ENCODE data around the gene HPCAL4. TPM values are rescaled to one million over a fixed set of nuclear protein-coding genes. Genes with fewer than 3 reads are reported as not detected.

Gene HPCAL4
- 0.17 and 4.4 TPM in 2 replicates for total RNA-seq

GRCh38 chr1:39691383-39692151 is at the start of gene HPCAL4:
Gene HPCAL4, minus strand, starts transcription at chr1:39691433. Its CDS starts 6,830 bp downstream, at chr1:39684603.
- DNase-seq (ENCODE audit: low read depth): peak; percentile 74

DNA sequence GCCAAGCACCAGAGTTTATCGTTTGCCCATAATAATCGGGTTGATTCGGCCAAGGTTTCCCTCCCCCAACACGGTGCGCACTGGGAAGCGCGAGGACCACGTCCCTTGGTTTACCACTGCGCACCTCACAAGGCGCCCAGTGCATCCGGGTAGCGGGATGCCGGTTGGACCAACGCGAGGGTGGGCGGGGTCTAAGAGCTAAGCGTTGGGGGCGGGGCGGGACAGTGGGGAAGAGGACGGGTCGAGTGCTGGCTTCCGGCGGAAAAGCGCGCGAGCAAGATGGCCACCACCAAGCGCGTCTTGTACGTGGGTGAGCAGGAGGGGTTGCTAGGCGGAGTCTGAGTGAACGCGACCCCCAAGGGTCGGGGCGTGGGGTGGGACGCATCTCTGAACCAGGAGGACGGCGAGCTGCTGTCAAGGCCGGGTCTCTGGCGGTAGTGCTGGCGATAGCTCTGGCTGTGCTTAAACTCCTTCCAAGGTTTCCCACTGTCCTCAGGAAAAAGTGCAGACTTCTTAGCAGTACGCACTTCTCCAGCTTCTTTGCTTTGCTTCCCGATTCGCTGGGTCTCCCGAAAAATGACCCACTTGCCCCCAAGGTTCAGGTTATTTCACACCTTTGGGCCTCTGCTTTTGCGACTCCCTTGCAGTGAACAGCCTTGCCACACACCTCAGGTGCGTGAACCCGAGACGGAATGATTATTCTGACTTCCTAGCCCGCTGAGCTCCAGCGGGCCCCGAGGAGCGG is 47.6 kb upstream of the HPCAL4 start, which contains the start of gene PPIE:
TSS of gene PPIE (plus strand) at position 261 of the 745 bp plus-strand sequence. CDS start at position 280, 19 bp downstream.
- DNase-seq (ENCODE audit: low read depth): peak; percentile 74

DNA sequence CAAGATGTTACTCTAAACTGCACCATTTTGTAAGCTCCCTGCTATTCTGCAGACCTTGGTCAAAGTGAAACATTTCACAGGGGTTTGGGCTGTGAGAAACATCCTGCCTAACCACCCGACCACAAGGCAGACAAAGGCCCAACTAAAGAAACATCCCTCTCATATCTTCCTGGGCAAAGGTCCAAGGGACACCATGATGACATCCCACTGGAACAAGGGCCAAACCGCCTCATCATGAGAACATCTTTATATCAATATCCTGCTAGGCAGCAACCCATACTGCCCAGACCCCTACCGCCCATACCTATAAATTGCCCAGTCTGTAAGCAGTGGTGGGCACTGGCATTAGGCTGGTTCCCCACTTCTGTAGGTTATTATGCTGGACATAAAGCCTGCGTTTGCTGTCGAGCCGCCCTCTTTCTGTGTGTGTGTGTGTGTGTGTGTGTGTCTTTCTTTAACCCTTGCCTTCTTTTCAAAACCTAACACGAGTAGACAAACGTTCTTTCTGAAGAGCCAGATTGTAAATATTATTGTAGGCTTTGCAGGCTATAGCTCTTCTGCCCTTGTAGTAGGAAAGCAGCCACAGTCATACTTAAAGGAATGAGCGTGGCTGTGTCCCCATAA is 46.4 kb upstream of the HPCAL4 start:
- DNase-seq (ENCODE audit: low read depth): peak; percentile 6

GRCh38 chr1:39735731-39736130 is 44.5 kb upstream of the HPCAL4 start:
- peak; percentile 57 for DNase-seq (ENCODE audit: low read depth)

GRCh38 chr1:39733161-39733560 is 41.9 kb upstream of the HPCAL4 start:
- DNase-seq (ENCODE audit: low read depth): no peak

DNA sequence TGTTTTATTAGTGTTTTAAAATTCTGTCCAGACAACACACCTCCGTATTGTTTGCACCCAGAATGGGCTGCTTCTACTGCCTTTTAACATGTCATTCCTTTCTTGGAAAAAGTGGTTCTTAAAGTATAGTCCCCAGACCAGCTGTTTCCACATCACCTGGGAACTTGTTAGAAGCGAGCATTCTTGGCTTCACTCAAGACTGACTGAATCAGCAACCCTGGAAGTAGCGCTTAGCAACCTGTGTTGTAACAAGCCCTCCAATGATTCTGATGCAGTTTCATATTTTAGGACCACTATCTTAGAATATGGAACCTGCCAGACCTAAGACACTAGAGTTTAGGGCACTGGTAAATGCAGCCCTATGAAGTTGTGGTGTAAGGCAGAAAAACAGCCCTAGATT is 41.5 kb upstream of the HPCAL4 start:
- DNase-seq (ENCODE audit: low read depth): no peak

GRCh38 chr1:39729842-39730241 is 38.6 kb upstream of the HPCAL4 start:
- no peak for DNase-seq (ENCODE audit: low read depth)

- no peak for DNase-seq (ENCODE audit: low read depth)
Observed at GRCh38 chr1:39729030-39729429, 37.8 kb upstream of the HPCAL4 start.

GRCh38 chr1:39727932-39728317 is 36.7 kb upstream of the HPCAL4 start:
- no peak for DNase-seq (ENCODE audit: low read depth)

DNA sequence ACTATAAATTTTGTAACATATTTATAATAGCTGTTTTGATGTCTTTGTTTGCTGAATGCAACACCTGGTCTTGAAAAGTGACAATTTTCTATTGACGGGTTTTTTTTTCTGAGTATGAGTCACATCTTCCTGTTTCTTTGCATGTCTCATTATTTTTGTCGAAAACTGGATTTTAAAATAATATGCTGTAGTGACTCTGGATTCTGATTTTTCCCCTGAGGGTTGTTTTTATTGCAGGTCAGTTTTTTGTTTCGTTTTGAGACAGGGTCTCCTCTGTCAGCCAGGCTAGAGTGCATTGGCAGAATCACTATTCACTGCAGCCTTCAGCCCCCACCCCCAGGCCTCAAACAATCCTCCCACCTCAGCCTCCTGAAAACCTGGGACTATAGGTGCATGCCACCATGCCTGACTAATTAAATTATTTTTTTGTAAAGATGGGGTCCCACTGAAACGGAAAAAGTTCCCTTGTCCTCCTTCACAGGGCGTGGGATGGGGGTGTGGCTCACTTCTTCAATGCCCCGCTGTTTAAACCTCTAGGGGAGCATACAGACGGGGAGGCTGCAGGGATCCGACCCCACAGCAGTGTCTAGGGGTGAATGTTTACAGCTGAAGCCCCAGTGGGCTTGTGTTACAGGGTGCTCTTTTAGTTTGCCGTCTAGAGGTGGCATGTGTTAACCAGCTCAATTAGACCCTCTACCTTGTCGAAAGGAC is 36.1 kb upstream of the HPCAL4 start:
- DNase-seq (ENCODE audit: low read depth): no peak

DNA sequence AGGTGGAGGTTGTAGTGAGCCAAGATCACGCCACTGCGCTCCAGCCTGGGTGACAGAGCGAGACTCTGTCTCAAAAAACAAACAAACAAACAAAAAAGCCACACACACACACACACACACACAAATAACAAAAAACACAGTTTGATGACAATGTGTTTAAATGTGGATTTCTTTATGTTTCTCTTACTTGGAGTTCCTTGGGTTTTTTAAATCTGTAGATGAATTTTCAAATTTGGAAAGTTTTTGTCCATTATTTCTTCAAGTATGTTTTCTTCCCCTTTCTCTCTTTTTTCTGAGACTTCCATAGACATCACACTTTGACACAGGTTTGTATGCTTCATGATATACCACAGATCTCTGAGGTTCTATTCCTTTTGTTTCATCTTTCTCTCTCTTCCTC is 35.4 kb upstream of the HPCAL4 start:
- DNase-seq (ENCODE audit: low read depth): no peak

GRCh38 chr1:39722495-39722894 is 31.3 kb upstream of the HPCAL4 start:
- no peak for DNase-seq (ENCODE audit: low read depth)

- no peak for DNase-seq (ENCODE audit: low read depth)
Observed at GRCh38 chr1:39721664-39722063, 30.4 kb upstream of the HPCAL4 start.

DNA sequence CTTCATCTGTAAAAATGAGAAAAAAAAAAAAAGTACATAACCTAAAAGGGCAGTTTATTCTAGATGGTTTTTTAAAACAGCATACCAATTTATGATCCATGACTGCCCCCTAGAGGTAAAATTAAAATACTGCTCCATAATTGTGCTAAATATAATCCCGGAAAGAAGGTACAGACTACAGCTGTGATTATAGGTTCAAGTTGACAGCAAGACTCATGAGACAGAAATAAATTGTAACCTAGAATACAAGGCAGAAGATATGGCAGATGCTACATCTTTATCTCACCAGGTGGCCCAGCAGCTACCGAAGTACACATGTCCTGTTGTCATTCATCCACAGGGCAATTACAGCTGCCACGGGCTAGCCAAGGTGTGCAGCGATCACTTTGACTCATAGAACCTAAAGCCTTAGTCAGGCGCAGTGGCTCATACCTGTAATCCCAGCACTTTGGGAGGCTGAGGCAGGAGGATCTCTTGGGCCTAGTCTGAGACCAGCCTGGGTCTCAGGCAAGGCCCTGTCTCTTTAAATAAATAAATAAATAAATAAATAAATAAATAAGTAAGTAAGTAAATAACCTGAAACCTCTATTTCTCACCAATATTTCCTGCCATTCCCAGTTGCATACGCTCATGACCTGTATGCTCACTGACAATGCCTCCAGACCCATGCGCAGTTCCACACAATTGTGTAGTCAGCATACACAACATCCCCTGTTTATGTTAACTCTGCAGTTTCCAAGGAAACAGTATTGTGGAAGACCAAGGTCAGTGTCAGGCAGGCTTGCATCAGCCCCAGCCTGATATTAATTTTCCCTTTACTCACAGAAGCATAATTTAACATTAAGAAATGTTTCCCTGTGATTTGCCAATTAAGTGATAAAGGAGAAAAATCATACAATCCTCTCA is 29.1 kb upstream of the HPCAL4 start:
- DNase-seq (ENCODE audit: low read depth): peak; percentile 67

- DNase-seq (ENCODE audit: low read depth): no peak
Observed at GRCh38 chr1:39717809-39718208, 26.6 kb upstream of the HPCAL4 start.

- DNase-seq (ENCODE audit: low read depth): no peak
Observed at GRCh38 chr1:39713557-39713956, 22.3 kb upstream of the HPCAL4 start.

DNA sequence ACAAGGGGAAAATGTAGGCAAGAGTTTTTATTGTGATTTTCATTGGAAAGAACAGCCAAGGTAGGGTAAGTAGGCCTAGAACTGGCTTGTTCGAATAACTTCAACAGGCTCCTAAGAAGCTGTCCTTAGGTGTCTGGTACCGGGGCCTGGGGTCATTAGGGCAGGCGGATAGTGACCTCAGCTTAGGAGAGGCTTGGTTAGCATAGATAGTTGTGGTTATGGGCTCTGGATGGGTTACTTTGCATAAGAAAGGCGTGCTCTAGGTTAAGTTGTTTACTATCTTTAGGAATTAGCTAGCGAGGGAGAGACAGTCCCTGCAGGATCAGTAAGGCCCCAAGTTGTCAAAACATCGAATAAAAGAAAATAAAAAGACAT is 20.7 kb upstream of the HPCAL4 start:
- DNase-seq (ENCODE audit: low read depth): no peak

DNA sequence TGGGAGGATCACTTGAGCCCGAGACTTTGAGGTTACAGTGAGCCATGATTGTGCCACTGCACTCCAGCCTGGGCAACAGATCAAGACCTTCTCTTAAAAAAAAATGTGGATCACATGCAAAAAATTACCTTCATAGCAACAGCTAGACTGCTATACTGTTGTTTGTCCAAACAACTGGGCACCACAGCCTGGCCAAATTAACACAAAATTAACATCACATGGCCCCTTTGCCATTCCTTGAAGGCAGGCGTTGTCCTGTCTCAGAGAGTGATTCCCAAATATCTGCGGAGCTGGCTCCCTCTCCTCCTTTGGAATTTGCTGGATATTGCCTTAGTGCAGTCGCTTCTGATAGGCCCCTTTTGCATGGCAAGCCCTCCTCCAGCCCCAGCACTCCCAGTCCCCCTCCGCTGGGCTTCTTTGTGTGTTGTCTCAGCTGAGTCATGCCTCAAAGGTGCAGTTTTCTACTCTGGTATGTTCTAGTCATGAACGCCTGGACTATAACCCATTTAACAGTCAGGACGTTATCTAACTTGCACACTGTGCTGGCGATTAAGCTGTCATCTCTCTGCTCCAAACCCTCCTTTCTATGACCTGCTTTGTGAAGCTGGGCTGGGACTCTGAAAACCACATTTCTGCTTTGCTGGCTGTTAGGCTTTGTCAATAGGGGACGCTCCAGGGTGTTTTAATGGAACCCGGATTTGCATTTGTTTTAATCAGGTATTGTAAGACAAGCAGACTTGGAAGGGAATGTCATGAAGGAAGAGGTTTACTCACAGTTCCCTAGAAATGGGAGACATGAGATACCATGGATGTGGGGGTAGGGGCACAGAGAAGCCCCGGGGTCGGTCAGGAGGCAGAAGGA is 20.1 kb upstream of the HPCAL4 start:
- DNase-seq (ENCODE audit: low read depth): no peak

GRCh38 chr1:39707506-39707905 is 16.3 kb upstream of the HPCAL4 start:
- no peak for DNase-seq (ENCODE audit: low read depth)

DNA sequence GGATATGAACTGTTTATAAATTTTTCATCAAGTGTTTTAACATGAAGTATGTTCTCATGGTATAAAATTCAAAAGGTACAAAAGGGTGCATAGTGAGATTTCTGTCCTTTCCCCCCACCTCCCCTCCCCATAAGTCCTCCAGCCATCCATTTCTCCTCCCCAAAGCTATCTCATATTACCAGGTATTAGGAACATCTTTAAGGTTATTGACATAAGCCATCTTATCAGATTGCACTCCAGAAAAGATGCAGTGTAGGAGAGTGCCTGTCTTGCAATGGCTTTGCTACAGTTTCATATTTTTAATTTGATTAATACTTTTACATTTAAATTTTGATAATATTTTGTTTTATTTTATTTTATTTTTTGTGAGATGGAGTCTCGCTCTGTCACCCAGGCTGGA is 13.5 kb upstream of the HPCAL4 start:
- DNase-seq (ENCODE audit: low read depth): no peak

All from renal cortical epithelial cell (primary cell).